Measurements from ENCODE around the gene PHC1.
"Not testable (repeated sequence)": the region's sequence is repeated elsewhere in the genome, so short reads cannot be mapped to it uniquely, and the experiment has no call there.

The PHC1 gene

DNA sequence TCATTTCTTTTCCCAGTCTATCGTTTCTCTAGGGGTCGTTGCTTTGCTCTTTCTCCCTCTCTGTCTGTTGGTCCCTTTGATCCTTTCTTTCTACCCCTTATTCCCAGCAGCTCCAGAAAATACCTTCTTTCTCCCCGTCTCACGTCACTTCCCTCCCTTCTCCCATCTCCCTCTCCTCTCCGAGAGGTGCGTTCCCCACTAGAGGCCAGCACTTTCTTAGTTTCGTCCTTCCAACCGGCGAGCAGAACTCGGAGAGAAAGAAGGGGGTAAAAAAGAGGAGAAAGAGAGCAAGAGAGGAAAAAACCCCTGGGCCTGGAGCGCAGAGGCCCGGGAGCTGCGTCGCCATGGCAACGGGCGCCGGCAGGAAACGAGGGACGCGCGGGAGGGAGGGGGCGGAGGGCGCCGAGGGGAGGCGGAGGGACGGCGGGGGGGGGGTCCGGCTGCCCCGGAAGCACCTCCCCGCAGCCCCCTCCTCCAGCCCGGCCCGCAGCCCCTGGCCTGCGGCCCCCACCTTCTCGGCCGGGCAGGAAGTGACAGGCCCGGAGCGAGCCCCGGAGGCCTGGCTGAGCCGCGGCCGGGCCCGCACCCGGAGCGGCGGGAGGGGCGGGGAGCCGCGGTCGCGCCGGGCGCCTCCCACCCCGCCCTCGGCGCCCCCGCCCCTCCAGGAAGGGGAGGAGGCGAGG lies at the start of gene PHC1:
PHC1 (plus strand) TSS at position 477 of the 683 bp plus-strand sequence. CDS start 3,169 bp downstream, outside the sequence.
- not testable (repeated sequence) for DNase-seq

DNA sequence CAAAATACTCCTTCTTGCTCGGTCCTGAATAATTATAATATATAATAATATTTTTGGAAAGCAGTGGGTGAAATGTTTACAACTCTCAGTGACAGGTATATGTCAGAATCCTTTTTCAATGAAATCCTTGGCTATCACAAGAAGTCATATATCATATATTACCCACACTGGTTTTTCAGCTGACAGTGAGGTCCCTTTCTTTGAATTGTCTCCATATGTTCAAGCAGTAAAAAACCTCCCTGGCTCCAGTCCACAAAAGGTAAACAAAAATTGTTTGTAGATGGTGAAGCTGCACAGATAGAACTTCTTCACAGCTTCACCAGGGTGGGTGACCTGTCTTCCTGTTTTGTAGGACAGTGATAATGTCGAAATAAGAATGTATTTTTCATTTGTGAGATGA lies 47.9 kb upstream of the PHC1 start:
- DNase-seq, result no peak

DNA sequence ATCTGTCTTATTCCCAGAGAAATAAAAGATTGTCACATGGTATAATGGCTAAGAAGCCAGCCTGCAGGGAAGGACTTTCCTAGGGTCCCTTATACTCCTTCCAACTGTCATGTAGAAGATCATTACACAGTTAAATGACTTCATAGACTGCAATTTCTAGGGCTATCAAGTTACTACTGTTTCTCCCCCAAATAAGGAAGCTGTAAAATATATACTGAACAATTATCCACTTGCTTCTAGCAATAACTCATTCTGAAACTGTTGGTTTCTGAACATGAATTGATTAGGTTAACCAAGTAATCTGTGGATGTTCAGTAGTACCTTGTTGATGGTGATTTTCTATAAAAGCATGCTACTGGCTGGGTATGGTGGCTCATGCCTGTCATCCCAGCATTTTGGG lies 47.3 kb upstream of the PHC1 start:
- DNase-seq, result no peak

DNA sequence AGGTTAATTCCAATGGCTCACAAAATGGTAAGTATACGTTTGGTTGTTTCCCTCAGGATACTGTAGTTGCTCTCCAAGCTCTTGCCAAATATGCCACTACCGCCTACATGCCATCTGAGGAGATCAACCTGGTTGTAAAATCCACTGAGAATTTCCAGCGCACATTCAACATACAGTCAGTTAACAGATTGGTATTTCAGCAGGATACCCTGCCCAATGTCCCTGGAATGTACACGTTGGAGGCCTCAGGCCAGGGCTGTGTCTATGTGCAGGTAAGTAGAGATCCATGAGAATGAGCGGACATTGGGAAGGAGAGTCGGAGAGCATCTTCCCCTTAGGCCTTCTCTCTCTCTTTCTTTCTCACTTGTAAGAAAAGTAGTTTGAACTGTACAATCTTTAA lies 46.5 kb upstream of the PHC1 start:
- DNase-seq, result no peak

DNA sequence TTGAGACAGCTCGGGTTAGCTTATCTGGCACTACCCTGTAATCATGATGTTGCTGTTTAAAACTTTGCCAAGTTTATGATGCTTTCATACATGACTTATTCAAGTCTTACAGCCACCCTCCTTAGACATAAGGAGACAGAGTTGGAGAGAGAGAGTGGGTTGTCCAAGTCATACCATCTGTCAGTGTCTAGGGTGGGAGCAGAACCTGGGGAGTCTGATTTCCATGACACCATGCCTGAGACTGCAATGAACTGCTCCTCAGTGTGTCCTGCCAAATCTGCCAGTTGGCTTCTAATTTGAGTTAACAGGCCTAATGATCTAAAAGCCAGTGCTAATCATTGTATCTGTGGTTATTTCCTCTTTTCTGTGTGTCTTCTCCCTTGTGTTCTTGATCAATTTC lies 43.7 kb upstream of the PHC1 start:
- no peak for DNase-seq

DNA sequence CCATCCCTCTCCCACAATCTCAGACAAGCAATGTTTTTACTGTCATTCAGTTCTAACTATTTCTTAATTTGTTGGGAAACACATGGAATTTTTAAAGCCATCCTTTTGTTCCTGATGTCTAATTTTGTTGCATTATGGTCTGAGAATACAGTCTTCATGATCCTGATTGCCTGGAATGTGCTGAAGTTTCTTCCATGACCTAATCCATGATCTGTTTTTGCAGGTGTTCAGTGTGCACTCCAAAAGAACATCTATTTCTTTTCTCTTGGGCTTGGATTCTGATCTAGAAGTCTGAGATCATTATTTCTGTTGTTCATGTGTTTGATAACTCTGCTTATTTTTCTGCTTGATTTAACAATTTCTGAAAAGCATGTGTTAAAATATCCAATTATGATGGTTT lies 43.2 kb upstream of the PHC1 start:
- no peak for DNase-seq

DNA sequence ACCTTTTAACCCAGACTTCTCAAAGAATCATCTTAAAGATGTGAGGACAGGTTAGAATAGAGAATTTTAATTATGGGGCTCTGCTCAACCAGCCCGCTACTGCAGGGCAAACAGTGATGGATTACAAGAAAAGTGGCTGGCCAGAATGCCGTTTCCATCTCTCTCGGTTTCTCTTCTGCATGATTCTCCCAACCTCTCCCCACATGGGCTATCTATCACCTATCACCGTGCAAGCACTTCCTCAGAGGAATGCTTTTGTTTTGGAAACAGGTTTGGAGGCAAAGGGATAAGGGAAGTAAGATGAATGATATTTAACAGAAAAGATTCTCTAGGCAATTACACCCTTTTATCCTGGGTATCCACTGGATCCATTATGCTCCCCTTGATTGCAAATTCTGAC lies 37.4 kb upstream of the PHC1 start:
- DNase-seq, result no peak

DNA sequence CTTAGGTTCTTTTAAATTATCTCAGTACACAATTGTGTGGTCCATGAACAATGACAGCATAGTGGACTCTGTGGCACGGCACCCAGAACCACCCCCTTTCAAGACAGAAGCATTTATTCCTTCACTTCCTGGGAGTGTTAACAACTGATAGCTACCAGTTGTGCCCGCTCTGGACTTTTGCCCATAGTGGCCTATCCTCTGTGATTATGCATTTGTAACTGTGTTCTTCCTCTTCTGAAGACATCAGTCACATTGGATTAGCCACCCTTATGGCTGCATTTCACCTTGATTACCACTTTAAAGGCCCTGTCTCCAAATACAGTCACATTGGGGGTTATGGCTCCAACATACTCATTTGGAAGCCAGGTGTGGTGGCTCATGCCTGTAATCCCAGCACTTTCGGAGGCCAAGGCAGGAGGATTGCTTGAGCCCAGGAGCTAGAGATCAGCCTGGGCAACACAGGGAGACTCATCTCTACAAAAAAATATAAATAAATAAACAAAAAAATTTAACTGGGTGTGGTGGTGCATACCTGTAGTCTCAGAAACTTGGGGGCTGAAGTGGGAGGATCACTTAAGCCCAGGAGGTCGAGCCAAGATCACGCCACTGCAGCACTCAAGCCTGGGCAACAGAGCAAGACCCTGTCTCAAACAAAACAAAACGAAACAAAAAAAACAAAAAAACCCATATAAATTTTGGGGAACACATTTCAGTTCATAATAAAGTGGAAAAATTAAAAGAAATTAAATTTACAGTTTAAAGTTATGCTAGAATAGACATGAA lies 27.6 kb upstream of the PHC1 start:
- DNase-seq, result no peak

DNA sequence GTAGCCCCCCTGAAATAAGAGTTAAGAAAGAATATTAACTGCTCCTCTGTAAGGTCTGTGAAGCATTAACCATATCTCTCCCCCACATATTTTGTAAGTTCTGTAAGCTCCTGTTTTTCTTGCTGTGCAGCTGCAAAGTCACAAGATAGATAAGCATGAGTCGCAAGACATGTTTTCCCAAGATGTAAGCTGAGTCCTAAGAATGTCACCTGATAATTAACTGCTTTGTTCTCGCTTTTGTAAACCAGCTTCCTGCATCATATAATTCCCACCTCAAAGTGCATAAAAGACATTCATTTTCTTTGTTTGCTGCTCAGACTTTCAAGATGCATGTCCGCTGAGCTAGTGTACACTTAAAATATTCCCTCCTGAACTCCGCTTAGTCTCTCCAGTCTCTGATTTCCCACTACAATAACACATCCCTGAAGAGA lies 27.0 kb upstream of the PHC1 start:
- no peak for DNase-seq

DNA sequence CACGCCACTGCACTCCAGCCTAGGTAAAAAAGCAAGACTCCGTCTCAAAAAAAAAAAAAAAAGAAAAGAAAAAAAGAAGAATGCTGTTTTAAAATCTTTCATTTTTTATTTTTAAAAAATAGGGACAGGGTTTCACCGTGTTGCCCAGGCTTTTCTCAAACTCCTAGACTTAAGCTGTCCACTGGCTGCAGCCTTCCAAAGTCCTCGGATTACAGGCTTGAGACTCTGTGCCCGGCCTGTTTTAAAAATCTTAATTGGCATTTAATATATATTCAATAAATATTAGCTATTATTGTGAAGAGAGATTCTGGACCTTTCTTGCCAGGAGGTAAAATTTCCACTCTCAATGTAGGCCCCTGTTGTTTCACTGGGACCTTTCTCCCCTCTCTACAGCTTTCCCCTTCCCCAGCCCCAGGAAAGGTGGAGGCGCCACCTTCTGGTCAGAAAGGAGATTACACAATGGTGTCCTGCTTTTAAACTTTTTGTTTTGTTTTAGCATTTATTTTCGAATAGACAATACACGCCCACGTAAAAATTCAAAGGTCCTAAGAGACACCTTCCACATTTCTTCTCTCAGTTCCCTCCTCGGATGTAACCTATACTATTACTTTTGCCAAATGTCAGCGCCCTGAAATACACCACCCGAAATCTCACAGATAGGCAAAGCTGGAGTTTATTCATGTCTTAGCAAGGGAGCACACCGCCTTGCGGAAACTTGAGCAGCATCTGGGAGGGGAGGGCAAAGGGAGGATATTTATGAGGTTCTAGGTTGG lies 23.8 kb upstream of the PHC1 start:
- DNase-seq, result no peak

DNA sequence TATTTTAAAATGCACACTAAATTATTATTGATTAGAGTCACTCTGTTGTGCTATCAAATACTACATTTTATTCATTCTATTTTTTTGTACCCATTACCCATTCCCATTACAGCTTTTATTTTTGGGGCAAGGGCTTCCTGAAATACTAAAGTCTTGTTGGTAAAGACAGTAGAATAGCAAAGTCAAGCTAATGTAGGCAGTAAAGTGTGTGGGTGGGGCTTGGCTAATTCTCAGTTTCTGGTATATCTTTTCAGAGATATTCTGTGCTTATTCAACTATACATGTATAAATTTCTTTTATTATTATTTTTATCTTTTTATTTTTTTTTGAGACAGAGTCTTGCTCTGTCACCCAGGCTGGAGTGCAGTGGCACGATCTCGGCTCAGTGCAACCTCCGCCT lies 22.3 kb upstream of the PHC1 start:
- no peak for DNase-seq

DNA sequence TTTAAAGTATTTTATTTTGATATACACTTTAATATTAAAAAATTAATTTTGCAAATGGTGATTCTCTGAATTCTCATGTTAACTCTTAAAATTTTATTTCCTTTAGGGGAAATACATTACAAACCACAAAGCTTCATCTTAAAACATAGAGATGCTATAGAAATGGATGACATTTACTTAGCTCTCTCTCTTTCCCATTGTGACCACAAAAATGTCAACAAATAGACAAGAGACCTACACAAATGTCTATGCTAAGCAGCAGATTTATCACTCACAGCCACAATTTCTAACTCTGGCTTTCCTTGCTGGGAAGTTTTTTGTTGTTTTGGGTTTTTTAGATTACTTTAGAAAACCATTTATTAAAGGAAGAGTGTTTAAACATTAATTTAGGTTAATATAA lies 19.9 kb upstream of the PHC1 start:
- DNase-seq, result no peak

DNA sequence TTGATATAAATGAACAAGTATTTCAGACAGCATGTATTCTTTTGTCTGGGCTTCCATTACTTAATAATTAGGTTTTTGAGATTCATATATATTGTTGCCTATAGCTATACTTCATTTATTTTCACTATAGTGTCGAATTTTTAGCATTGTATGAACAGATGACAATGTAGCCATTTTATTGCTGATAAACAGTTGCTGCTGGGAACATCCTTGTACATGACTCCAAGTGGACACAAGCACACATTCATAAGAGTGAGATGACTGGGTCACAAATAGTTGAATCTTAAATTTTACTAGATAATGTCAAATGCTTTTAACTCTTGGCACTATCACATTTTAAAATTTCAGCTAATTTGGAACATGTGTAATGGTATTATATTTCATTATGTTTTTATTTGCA lies 19.3 kb upstream of the PHC1 start:
- no peak for DNase-seq

DNA sequence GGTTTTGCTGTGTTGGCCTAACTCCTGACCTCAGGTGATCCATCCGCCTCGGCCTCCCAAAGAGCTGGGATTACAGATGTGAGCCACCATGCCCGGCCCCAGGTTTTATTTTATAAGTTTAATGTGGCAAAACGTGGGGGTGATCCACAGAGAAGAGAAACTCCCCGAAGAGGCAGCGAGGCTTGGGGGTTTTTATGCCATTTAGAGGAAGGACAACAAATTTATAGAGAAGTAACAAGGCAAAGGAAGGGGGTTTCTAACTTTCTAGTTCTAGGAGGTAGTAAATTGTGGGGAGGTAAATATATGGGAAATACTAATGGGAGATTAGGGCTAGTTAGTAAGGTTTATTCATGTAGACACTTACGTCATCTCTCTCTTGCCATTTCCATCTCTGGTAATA lies 17.2 kb upstream of the PHC1 start:
- DNase-seq, result no peak

DNA sequence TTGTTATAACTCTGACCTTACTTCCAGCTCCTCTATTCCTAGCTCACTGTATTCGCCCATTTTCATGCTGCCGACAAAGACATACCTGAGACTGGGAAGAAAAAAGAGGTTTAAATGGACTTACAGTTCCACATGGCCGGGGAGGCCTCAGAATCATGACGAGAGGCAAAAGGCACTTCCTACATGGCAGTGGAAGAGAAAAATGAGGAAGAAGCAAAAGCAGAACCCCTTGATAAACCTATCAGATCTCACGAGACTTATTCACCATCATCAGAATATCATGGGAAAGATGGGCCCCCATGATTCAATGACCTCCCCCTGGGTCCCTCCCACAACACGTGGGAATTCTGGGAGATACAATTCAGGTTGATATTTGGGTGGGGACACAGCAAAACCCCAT lies 14.5 kb upstream of the PHC1 start:
- peak; percentile 52 for DNase-seq

DNA sequence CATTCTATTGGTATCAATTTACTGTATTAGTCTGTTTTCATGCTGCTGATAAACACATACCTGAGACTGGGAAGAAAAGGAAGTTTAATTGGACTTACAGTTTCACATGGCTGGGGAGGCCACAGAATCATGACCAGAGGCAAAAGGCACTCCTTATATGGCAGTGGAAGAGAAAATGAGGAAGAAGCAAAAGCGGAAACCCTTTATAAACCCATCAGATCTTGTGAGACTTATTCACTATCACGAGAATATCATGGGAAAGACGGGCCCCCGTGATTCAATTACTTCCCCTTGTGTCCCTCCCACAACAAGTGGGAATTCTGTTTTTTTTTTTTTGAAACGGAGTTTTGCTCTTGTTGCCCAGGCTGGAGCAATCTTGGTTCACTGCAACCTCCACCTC lies 11.6 kb upstream of the PHC1 start:
- peak; percentile 25 for DNase-seq

DNA sequence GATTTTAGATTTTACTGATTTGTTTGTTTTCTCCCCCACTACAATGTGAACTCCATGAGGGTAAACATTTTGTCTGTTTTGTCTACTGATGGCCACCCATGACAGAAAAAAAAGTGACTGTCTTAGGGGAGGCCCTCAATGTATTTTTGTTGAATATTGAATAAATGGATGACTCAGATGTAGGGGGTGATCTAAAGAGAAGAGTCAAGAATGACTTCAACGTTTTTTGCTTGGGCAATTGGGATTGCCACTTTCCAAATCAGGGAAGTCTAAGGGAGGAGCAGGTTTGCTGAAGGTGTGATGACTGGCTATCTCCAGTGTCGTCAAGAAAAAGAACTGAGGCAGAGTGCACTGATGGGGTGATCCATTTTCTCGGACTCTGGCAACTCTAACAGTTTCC lies 10.7 kb upstream of the PHC1 start:
- DNase-seq, result no peak

DNA sequence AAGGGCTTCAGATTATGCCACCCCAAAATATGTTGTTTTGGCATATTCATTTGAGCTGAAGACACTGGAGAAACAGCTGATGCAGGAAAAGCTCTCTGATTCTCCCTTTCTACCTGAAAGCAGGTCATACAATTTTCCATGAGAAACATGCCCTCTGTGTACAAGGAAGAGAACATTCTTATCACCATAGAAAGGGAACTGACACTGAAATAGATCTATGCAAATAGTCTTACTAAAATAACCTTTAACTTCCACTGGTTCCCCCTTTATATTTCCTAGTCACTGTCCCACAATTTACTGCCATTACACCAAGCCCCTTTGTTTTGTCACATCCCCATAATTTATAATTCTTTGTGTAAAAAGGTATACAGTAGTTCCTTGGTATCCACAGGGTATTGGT lies 9.6 kb upstream of the PHC1 start:
- DNase-seq, result no peak

DNA sequence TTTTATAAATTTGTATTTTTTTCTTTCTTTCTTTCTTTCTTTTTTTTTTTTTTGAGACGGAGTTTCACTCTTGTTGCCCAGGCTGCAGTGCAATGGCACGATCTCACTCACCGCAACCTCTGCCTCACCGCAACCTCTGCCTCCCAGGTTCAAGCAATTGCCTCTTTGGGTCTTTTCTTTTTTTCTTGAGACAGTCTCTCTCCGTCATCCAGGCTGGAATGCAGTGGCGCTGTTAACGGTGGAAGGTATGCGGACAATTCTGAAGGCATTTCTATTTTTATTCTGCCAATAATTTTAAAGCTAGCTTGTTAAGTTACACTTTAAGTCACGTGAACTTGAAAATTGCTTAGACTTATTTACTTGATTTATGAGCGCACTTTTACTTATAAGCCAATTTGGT lies 8.8 kb upstream of the PHC1 start:
- no peak for DNase-seq

DNA sequence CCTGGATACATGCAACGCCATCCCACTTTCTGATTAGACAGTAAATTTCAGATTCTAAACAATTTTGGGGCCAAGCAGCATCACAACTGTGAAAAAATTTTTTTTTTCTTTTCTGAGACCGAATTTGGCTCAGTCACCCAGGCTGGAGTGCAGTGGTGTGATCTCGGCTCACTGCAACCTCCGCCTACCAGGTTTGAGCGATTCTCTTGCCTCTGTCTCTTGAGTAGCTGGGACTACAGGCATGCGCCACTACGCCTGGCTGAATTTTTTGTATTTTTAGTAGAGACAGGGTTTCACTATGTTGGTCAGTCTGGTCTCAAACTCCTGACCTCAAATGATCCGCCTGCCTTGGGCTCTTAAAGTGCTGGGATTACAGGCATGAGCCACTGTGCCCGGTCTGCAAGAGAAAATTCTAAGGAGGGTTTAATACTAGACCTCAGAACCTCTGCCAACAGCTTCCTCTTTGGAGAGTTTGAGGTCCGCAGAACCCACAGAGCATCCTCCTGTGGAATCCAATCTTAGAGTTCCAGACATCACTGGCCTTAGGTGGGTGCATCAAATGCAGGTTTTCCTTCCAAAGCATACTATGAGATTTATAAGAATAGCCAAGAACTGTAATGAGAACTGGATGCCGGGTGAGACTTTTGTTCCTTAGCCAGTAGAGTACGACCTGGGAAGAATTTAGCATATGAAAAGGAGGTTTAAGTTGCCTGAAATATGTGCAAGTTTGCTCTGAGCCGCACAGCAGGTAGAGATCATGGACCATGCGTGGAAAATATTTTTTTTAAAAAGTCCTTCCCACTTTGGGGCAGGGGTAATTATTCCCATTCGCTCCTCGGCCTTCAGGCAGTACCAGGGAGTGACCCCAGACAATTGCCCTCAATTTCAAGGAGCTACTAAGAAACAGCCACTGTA lies 7.8 kb upstream of the PHC1 start:
- no peak for DNase-seq

DNA sequence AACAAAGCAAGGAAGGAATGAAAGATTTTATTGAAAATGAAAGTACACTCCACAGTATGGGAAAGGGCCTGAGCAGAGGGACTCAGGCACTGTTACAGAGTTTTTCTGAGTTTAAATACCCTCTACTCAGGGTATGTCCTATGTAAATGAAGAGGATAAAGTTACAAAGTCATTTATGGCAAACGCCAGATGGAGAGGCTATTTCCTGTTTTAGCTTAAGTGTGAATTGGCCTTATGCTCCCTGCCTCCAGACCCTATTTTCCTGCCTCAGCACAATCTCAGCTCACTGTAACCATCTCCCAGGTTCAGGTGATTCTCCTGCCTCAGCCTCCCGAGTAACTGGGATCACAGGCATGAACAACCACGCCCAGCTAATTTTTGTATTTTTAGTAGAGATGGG lies 6.8 kb upstream of the PHC1 start:
- DNase-seq, result no peak

DNA sequence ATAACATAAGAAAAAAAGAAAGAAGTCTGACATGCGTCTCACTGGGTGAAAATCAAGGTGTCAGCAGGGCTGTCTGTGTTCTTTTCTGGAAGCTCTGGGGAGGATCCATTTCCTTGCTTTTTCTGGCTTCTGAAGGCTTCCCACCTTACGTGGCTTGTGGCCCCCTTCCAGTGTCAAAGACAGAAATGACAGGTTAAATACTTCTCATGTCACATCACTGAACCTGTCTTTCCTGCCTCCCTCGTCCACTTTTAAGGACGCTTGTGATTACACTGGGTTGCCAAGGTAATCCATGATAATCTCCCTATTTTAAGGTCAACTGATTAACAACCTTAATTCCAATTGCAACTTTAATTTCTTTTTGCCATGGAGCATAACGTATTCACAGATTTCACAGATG lies 4.6 kb upstream of the PHC1 start:
- no peak for DNase-seq

All from GF-D8 (cell line).